ENCODE results near the gene RBM38.

DNA sequence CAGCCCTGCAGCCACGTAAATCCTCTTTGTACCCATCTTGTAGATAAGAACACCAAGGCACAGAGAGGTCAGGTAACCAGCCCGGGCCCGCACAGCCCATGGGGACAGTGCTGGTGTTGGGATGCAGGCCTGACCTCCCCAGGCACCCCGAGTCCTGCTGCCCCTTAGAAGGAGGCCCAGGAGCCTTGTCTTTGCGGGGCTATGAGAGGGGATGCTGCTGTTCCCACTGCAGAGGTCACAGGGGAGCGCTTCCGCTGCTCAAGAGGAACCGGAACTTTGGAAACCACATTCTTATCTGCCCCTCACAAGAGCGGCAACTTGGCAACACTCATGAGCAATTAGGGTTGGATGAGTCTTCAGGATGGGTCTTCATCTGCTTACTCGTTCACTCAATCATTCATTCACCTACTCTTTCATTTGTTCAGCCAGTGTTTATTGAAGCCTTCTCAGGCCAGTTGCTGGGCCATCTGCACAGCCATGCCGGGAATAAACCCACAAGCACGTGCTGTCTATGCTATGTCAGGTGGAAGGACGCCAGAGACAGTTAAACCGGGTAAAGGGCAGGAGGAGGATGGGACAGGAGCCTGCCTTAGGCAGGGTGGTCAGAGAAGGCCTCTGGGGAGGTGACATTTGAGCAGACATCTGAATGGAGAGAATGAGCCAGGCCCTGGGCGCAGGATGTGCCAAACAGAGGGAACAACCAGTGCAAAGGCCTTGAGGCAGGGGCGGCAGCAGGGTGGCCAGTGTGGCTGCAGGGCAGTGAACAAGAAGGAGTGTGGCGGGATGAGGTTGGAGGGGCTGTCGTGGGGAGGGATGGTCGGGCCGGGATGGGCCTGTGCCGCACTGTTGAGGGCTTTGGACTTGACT is 60.8 kb downstream of the RBM38 start:
- TF ChIP-seq HNRNPL (IDR thresholded peaks at IDR 0.05; ENCODE audit: low read depth, low read length) = no peak
- TF ChIP-seq, protein P1, sequence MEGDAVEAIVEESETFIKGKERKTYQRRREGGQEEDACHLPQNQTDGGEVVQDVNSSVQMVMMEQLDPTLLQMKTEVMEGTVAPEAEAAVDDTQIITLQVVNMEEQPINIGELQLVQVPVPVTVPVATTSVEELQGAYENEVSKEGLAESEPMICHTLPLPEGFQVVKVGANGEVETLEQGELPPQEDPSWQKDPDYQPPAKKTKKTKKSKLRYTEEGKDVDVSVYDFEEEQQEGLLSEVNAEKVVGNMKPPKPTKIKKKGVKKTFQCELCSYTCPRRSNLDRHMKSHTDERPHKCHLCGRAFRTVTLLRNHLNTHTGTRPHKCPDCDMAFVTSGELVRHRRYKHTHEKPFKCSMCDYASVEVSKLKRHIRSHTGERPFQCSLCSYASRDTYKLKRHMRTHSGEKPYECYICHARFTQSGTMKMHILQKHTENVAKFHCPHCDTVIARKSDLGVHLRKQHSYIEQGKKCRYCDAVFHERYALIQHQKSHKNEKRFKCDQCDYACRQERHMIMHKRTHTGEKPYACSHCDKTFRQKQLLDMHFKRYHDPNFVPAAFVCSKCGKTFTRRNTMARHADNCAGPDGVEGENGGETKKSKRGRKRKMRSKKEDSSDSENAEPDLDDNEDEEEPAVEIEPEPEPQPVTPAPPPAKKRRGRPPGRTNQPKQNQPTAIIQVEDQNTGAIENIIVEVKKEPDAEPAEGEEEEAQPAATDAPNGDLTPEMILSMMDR (CRISPR knock-in tag; IDR thresholded peaks at IDR 0.05) = no peak
- TF ChIP-seq, protein P2, sequence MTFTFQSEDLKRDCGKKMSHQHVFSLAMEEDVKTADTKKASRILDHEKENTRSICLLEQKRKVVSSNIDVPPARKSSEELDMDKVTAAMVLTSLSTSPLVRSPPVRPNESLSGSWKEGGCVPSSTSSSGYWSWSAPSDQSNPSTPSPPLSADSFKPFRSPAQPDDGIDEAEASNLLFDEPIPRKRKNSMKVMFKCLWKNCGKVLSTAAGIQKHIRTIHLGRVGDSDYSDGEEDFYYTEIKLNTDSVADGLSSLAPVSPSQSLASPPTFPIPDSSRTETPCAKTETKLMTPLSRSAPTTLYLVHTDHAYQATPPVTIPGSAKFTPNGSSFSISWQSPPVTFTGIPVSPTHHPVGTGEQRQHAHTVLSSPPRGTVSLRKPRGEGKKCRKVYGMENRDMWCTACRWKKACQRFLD (CRISPR knock-in tag; IDR thresholded peaks at IDR 0.05; ENCODE audit: borderline replicate concordance) = no peak
- TF ChIP-seq, protein P3, sequence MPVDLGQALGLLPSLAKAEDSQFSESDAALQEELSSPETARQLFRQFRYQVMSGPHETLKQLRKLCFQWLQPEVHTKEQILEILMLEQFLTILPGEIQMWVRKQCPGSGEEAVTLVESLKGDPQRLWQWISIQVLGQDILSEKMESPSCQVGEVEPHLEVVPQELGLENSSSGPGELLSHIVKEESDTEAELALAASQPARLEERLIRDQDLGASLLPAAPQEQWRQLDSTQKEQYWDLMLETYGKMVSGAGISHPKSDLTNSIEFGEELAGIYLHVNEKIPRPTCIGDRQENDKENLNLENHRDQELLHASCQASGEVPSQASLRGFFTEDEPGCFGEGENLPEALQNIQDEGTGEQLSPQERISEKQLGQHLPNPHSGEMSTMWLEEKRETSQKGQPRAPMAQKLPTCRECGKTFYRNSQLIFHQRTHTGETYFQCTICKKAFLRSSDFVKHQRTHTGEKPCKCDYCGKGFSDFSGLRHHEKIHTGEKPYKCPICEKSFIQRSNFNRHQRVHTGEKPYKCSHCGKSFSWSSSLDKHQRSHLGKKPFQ (CRISPR knock-in tag; IDR thresholded peaks at IDR 0.05; ENCODE audit: insufficient replicate concordance) = no peak
- no peak for TF ChIP-seq TAF1 (CRISPR knock-in tag; IDR thresholded peaks at IDR 0.05)
- TF ChIP-seq, protein P4, sequence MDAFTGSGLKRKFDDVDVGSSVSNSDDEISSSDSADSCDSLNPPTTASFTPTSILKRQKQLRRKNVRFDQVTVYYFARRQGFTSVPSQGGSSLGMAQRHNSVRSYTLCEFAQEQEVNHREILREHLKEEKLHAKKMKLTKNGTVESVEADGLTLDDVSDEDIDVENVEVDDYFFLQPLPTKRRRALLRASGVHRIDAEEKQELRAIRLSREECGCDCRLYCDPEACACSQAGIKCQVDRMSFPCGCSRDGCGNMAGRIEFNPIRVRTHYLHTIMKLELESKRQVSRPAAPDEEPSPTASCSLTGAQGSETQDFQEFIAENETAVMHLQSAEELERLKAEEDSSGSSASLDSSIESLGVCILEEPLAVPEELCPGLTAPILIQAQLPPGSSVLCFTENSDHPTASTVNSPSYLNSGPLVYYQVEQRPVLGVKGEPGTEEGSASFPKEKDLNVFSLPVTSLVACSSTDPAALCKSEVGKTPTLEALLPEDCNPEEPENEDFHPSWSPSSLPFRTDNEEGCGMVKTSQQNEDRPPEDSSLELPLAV (CRISPR knock-in tag; conservative IDR thresholded peaks at IDR 0.05; ENCODE audit: low read depth) = no peak
- no peak for TF ChIP-seq HDAC6 (IDR thresholded peaks at IDR 0.05; ENCODE audit: low read depth, low read length)
- TF ChIP-seq U2AF1 (optimal IDR thresholded peaks at IDR 0.05; ENCODE audit: low read depth, low read length) = no peak
- TF ChIP-seq TBX3 (IDR thresholded peaks at IDR 0.05; ENCODE audit: borderline replicate concordance) = no peak
- no peak for TF ChIP-seq ZNF232 (CRISPR knock-in tag; IDR thresholded peaks at IDR 0.05; ENCODE audit: borderline replicate concordance)
- TF ChIP-seq MBNL3 (CRISPR knock-in tag; conservative IDR thresholded peaks at IDR 0.05) = no peak
- TF ChIP-seq POLR2A (IDR thresholded peaks at IDR 0.05; ENCODE audit: insufficient read depth in 1 of 2, low read depth in 2 of 2, low read length in 2 of 2) = no peak
- TF ChIP-seq, protein P5, sequence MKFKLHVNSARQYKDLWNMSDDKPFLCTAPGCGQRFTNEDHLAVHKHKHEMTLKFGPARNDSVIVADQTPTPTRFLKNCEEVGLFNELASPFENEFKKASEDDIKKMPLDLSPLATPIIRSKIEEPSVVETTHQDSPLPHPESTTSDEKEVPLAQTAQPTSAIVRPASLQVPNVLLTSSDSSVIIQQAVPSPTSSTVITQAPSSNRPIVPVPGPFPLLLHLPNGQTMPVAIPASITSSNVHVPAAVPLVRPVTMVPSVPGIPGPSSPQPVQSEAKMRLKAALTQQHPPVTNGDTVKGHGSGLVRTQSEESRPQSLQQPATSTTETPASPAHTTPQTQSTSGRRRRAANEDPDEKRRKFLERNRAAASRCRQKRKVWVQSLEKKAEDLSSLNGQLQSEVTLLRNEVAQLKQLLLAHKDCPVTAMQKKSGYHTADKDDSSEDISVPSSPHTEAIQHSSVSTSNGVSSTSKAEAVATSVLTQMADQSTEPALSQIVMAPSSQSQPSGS (CRISPR knock-in tag; IDR thresholded peaks at IDR 0.05) = no peak
